ENCODE data around the gene CD300H.

- TF ChIP-seq CTCF (IDR thresholded peaks at IDR 0.05) = no peak
- TF ChIP-seq POLR2A (IDR thresholded peaks at IDR 0.05) = no peak
Measured at GRCh38 chr17:74605361-74605760, 38.1 kb upstream of the CD300H start.
